ENCODE data around the gene ERCC3.

Gene ERCC3

GRCh38 chr2:127293748-127294562 lies at the start of gene ERCC3:
Gene ERCC3, minus strand, starts transcription at chr2:127294144. Its CDS starts 63 bp downstream, at chr2:127294081.
- peak; percentile 95 for DNase-seq (ENCODE audit: low spot score)

DNA sequence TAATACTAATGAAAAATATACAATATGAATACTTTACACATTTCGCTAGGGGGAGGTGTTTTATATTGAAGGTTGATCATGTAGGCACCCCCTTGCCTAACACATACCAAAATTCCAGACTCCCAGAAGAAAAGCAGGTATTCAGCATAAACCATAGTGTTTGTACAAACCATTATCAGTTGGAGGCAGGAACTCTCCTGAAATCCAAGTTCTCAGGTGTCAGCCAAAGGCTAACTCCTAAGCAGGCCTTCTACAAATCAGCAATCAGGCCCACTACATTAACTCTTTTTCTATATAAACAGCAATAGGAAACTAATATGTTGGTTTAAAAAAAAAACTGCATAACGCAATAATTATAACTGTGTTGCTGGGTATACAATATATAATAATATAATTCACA lies 49.3 kb upstream of the ERCC3 start:
- no peak for DNase-seq (ENCODE audit: low spot score)

DNA sequence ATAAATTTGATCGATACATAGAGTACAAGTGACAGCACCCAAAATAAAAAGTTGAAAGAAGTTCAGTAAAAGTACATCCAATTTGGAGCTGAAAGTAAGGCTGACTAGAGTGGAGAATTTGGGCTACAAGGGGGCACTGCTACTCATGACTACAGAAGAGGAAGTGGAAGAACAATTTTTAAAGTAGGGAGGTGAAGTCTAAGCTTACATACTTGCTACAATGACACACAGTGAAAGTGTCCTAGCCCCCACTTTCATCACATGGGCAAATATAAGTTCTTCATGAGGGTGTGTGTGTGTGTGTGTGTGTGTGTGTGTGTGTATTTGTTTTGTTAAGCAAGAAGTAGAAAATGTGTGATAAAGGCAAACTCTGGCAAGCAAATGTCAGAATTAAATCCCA lies 48.2 kb upstream of the ERCC3 start:
- no peak for DNase-seq (ENCODE audit: low spot score)

DNA sequence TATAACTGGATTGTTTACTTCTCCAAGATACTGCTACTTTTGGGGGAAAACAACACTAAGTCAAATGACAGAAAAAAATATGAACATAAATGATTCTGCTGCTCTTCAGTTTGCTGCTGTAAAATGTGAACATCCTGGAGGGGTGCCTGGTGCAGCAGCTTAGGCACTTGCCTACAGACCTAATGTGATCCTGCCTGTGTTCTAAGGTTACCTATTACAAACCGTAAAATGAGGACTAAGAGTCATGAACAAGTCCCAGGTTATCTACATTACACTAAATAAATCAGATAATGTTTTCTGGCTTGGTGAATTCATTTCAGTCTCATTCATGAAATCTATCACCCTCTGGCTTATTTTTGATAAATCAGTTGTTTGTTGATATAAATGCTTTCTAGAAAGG lies 38.4 kb upstream of the ERCC3 start:
- no peak for DNase-seq (ENCODE audit: low spot score)

GRCh38 chr2:127330753-127331152 lies 36.8 kb upstream of the ERCC3 start:
- DNase-seq (ENCODE audit: low spot score) = no peak

DNA sequence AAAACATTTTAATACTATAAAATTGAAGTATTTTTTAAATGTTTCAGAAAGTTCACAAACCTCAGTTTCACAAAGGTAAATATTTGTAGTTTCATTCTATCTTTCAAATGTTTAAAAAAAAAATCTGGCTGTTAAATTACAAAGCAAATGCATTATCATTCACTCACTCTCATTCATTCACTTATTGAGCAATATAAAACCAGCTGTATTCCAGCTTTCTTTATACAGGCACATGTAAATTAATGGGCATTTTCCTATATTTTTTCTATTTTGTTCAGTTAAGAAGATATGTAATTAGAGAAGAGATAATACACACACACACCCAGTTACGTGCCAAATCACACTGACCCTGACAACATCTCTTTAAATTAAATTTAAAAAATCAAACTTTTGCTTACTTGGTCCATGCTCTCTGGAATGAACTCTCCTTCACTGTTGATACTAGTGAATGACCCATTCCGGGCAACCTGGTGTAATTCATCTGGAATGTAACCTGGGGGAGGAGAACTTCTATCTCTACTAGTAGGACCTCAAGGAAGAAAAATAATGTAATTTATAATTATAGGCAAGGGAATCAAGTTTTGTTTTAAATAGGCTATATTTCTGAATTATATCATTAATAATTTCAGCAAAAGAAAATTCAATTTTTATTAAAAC lies 32.5 kb upstream of the ERCC3 start:
- DNase-seq (ENCODE audit: low spot score) = no peak

DNA sequence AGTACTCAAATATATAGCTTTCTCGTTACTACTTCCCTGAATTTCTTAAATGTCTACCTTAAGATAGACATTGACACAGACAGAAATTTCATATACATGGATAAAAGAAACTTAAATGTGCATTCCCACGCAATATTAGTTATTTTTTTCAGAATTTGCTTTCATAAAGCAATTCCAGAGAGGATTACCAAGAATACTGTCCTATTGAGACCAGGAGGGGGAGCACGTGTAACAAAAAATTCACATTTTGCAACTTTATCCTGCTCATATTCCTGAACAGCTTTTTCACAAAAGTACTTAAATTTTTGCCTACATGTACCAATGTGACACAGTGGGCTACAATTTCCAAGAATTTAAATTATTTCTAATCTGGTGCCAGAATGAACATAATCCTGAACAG lies 30.7 kb upstream of the ERCC3 start:
- peak; percentile 68 for DNase-seq (ENCODE audit: low spot score)

- DNase-seq (ENCODE audit: low spot score) = peak; percentile 13
These were observed 27.4 kb upstream of the ERCC3 start for GRCh38 chr2:127321303-127321702.

- DNase-seq (ENCODE audit: low spot score) = no peak
These were observed 26.8 kb upstream of the ERCC3 start for GRCh38 chr2:127320586-127321275.

DNA sequence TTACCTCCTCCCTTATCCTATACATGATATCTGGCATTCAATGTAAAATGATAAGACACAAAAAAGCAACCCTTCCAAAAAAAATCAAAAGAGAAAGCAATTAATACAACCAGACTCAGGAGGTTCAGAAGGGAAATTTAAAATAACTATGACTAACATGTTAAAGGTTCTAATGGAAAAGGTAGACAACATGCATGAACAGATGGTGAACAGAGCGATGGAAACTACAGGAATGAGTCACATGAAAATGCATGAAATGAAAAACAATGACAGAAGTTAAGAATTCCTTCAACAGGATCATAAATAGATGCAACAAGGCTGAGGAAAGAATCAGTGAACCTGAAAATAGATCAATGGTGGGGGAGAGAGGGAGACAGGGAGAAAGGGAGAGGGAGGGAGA lies 26.1 kb upstream of the ERCC3 start:
- DNase-seq (ENCODE audit: low spot score) = no peak

DNA sequence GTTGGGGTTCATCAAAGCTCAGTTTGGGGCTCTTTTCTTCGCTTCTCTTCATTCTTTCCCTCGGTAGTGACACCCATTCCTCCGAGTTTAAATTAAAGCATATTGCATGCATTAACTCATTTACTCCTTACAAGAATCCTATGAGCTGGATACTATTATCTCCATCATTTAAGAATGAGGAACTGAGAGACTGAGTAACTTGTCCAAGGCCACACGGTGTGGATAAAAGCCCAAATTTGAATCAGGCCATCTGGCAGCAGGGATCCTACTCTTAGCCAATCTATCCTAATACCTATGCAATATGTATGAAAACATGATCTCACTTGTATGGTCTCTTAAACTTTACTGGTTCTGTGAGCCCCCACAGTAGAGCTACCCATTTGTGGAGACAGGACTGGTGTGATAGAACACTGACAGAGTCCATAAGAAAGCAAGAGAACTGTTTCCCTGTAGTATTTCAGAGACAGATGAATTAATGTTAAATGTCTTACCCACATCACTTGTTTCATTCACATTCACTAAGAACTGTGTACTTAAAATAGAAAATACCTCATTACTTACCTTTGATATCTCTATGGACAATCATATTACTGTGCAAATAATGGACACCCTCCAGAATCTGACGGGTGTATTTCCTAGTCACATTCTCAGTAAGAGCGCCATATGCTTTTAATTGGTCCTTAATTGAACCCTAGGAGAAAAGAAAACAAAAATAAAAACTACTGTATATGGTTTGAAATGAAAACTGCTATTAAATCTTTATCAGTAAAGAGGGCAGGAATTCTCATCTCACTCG lies 20.4 kb upstream of the ERCC3 start:
- no peak for DNase-seq (ENCODE audit: low spot score)

DNA sequence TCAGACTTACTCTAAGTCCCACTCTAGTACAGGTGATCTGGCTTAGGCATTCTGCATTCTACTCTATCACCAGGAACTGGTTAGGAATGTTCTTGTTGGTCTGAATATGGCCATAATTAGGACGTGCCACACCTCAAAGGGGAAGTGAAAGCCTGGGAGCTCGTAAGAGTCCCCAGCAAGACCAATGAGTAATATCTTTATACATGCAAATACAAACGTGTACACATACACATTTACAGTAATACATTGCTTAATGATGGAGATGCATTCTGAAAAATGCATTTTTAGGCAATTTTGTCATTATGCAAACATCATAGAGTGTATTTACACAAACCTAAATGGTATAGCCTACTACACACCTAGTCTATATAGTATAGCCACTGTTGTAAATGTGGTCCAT lies 19.5 kb upstream of the ERCC3 start:
- no peak for DNase-seq (ENCODE audit: low spot score)

- DNase-seq (ENCODE audit: low spot score) = no peak
These were observed 17.0 kb upstream of the ERCC3 start for GRCh38 chr2:127310980-127311379.

DNA sequence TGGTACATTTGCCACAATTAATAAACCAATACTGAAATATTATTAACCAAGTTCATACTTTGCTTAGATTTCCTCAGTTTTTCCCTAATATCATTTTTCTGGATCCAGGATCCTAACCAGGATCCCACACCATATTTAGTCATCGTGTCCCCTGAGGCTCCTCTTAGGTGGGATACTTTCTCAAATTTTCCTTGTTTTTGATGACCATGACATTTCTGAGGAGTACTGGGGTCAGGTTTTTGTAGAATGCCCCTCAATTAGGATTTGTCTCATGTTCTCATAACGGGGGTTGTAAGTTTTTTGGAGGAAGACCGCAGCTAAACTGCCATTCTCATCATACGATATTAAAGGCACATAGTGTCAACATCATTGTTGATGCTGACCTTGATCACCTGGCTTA lies 15.5 kb upstream of the ERCC3 start:
- no peak for DNase-seq (ENCODE audit: low spot score)

- DNase-seq (ENCODE audit: low spot score) = no peak
These were observed 14.7 kb upstream of the ERCC3 start for GRCh38 chr2:127308586-127309138.

GRCh38 chr2:127305990-127306585 lies 12.1 kb upstream of the ERCC3 start:
- DNase-seq (ENCODE audit: low spot score) = no peak

- DNase-seq (ENCODE audit: low spot score) = no peak
These were observed 8.2 kb upstream of the ERCC3 start for GRCh38 chr2:127302168-127302567.

DNA sequence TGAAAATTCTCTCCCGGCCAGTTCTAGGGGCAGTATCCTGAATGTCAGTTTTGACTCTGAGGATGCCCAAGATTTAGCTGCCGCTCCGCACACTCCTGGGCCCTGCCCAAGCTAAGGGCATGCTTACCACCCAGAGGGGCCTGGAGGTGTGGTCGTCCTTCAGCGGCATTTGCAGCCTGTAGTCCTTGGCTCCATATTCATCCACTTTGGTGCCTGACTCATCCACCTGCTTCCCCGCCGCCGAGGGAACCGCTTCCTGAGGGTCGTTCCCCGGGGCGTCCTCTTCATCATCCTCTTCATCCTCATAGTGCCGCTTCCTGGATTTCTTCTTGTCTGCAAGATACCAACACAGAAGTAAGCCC lies 577 bp downstream of the ERCC3 start:
- peak; percentile 20 for DNase-seq (ENCODE audit: low spot score)

- DNase-seq (ENCODE audit: low spot score) = no peak
These were observed 5.7 kb downstream of the ERCC3 start for GRCh38 chr2:127288274-127288673.

GRCh38 chr2:127283275-127283674 lies 10.7 kb downstream of the ERCC3 start:
- DNase-seq (ENCODE audit: low spot score) = no peak

DNA sequence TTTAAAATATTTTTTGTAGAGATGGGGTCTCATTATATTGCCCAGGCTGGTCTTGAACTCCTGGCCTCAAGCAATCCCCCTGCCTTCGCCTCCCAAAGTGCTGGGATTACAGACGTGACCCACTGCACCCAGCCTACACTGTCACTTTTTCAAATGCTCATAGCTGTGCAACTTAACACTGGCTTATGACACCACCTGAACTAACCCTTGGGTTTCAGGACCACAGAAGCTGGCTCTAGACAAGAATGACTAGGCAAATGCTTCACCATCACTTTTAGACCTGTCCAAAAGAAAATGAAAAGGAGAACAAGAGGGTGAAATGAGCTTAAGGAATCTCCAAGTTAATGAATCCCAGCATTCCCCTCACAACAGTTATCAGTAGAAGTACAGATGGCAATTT lies 13.3 kb downstream of the ERCC3 start:
- no peak for DNase-seq (ENCODE audit: low spot score)

DNA sequence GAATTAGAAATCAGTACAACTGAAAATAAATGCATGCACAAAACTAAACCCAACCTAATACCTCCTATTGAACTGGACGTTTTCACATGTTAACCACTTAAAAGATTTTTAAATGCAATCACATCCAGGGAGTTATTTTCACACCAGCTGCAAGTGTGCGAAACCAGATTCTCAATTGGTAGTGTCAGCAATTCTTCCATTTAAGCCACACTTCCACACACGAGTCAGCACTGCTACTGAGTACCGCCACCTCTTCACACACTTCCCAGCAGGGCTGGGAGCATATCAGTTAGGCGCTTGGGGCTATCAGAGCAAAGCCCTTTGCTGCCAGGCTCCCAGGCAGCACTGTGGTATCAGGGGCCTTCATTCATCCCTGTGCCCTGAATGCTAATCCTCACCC lies 14.2 kb downstream of the ERCC3 start:
- DNase-seq (ENCODE audit: low spot score) = no peak
